ENCODE measurements around the gene CCDC141. TPM values are rescaled to one million over a fixed set of nuclear protein-coding genes. Genes with fewer than 3 reads are reported as not detected.

Gene CCDC141
- polyA plus RNA-seq, 1 donor from 2014 or later: 0.27 TPM

DNA sequence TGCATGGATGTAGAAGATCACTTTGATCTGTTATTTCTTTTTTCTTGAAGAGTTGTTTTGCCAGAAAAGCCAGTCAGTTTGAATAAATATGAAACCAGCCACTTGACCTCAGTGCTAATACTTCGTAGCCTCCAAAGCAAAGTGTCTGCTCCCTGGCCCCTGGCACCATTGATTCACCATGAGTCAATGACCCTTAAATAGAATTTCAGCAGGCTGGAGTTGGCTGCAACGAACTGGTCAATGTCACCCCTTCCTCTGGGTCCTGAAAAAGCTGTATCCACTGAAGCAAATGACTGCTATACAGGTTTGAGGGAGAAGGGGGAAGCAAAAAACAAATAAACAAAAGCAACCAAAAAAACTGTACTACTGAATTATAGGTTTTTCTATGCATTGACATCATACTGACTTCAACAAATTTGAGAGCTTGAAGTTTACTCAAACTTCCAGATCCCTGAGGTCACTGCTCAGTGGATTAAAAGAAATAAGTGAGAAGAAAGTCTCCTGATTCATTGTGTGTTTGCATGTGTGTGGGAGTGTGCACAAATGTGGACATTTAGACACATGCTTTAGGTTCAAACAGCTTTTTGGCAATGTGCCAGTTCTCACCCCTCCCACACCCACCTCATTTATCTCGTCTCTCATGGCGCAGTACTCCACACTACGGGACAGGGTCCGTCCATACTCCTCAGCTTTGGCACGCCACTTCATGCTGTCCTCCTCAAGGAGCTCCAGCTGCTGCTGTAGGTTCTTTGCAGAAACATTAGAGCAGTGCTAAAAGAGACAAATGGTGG, 184.6 kb downstream of the CCDC141 start:
- Histone ChIP-seq H3K4me2 (ENCODE audit: low read length) (peak overlapping the region; percentile 61), H3K9me2 (ENCODE audit: insufficient read depth, low read length) (no peaks in the 10 kb centered on the region)
- TF ChIP-seq SMC3 (conservative IDR thresholded peaks at IDR 0.05; ENCODE audit: poor library complexity) (no peak), POLR2AphosphoS5 (IDR thresholded peaks at IDR 0.05) (no peak), RAD21 (conservative IDR thresholded peaks at IDR 0.05) (no peak), MXI1 (conservative IDR thresholded peaks at IDR 0.05; ENCODE audit: poor library complexity, severe bottlenecking) (no peak), CTCF (IDR thresholded peaks at IDR 0.05; ENCODE audit: poor library complexity, severe bottlenecking) (no peak)

GRCh38 chr2:178863856-178864620, 185.9 kb downstream of the CCDC141 start:
- H3K4me3 ChIP-seq (ENCODE audit: low read length): no peak overlapping the region
- H3K9ac ChIP-seq (ENCODE audit: low read length): no peak overlapping the region
- no peaks in the 10 kb centered on the region for H4K20me1 ChIP-seq (ENCODE audit: insufficient read depth)
- H2AFZ ChIP-seq (ENCODE audit: low read depth, low read length): no peak overlapping the region
- no peaks in the 10 kb centered on the region for H3K9me3 ChIP-seq (ENCODE audit: low read length)
- H3K27ac ChIP-seq (ENCODE audit: low read length): no peak overlapping the region
- TF ChIP-seq CTCF (IDR thresholded peaks at IDR 0.05; ENCODE audit: poor library complexity, severe bottlenecking): no peak
- no peak for TF ChIP-seq POLR2AphosphoS5 (IDR thresholded peaks at IDR 0.05)
- no peak for TF ChIP-seq EZH2 (IDR thresholded peaks at IDR 0.05; ENCODE audit: borderline replicate concordance, insufficient read depth, low read length, poor library complexity, severe bottlenecking)
- no peak for TF ChIP-seq MXI1 (conservative IDR thresholded peaks at IDR 0.05; ENCODE audit: poor library complexity, severe bottlenecking)
- peak; percentile 17 for TF ChIP-seq REST (IDR thresholded peaks at IDR 0.05; ENCODE audit: borderline replicate concordance)
- TF ChIP-seq TAF1 (IDR thresholded peaks at IDR 0.05; ENCODE audit: low read depth): no peak
- H3K4me2 ChIP-seq (ENCODE audit: low read length): no peak overlapping the region
- no peaks in the 10 kb centered on the region for H3K9me2 ChIP-seq (ENCODE audit: insufficient read depth, low read length)
- H3F3A ChIP-seq (ENCODE audit: insufficient read depth, low read length, poor library complexity, severe bottlenecking): peaks cover 4% of the 10 kb centered on the region
- no peaks in the 10 kb centered on the region for H3K27me3 ChIP-seq (ENCODE audit: insufficient read depth, low read depth, low read length)
- no peaks in the 10 kb centered on the region for H3K79me2 ChIP-seq (replicated peaks; ENCODE audit: insufficient read depth, low read length)
- H3K36me3 ChIP-seq (ENCODE audit: insufficient read depth, low read length): no peaks in the 10 kb centered on the region

More for the DNA sequence above, 184.6 kb downstream of the CCDC141 start:
- Histone ChIP-seq H3K9ac (ENCODE audit: low read length) (peak overlapping the region; percentile 20), H3K79me2 (replicated peaks; ENCODE audit: insufficient read depth, low read length) (no peaks in the 10 kb centered on the region), H4K20me1 (ENCODE audit: insufficient read depth) (no peaks in the 10 kb centered on the region), H3K4me3 (ENCODE audit: low read length) (peak overlapping the region; percentile 48), H3K9me3 (ENCODE audit: low read length) (no peaks in the 10 kb centered on the region), H3K27ac (ENCODE audit: low read length) (peak overlapping the region; percentile 48), H2AFZ (ENCODE audit: low read depth, low read length) (no peak overlapping the region), H3K36me3 (ENCODE audit: insufficient read depth, low read length) (no peaks in the 10 kb centered on the region), H3F3A (ENCODE audit: insufficient read depth, low read length, poor library complexity, severe bottlenecking) (peaks cover 4% of the 10 kb centered on the region), H3K27me3 (ENCODE audit: insufficient read depth, low read depth, low read length) (no peaks in the 10 kb centered on the region)

Measured in neural cell (in vitro differentiated cells).